NCI-H2081 treated with DMSO at 0.1 percent for 48 hours (cell line): ENCODE results near the gene PPP1R13B.
"Not testable (repeated sequence)": the region's sequence is repeated elsewhere in the genome, so short reads cannot be mapped to it uniquely, and the experiment has no call there.

ENCODE experiments used
- DNase-seq: peaks from one replicate; lab custom pipeline; 2025; lab: John Stamatoyannopoulos, UW

The PPP1R13B gene

DNA sequence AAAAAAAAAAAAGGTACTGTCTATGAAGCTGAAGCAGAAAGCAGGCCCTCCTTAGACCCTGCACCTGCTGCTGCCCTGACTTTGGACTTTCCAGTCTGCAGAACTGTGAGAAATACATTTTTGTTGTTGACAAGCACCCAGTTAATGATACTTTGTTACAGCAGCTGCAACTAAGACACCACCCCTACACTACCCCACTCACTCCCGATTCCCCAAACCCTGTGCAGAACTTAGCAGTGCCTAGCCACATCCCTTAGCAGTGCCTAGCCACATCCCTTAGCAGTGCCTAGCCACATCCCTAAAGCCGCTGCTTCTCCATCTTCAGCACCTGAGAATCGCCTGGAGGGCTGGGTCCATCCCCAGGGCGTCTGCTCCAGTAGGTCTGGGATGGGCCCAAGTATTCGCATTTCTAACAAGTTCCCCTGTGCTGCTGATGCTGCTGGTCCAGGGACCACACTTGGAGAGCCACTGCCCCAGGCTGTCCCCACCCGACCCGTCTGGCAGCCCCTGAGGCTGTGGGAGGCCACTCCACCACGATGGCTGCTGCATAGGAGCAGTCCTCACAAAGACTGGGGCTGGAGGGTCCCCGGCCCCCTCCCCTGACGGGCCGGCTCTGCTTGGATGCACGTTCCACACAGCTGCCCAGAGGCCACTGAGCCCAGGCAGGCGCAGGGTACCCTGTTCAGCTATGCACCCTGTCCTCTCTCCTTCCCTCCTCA lies 10.8 kb upstream of the PPP1R13B start:
- DNase-seq = no peak

- no peak for DNase-seq
Observed at GRCh38 chr14:103857256-103857655, 9.9 kb upstream of the PPP1R13B start.

DNA sequence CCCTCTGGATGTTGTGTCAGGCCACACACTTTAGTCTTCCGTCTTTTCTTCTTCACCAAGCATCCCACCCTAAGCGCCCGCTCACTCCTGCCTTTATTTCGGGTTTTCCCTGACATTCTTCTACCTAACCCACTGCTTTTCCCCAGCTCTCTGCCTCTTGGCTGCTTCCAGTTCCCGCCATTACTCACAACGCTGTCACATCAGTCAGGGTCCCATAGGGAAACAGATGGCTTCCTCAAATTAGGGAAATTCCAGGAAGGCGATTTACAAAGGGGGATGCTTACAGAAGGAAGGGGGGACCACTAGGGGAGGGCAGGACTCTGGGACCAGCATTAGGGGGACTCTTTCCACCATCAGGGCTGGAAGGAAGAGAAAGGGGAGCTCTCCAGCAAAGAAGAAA lies 9.2 kb upstream of the PPP1R13B start:
- no peak for DNase-seq

DNA sequence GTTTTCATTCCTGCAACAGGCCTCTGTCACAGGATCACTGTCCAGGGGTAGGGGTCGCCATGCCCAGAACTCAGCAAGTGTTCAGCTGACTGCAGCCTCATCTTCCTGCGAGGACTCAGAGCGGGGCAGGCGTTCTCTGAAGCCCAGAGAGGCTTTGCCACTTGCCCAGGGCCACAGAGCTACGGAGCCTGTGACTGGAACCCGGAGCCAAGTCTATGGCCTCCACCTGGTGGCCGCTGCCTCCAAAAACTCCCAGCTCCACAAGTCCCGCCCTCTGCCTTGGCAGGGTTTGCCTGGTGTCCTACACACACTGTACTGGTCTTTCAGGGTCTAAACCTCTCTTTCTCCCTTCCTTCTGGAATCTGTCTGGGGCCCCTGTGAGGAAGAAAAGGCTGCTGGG lies 8.7 kb upstream of the PPP1R13B start:
- no peak for DNase-seq

- no peak for DNase-seq
Observed at GRCh38 chr14:103855734-103856095, 8.3 kb upstream of the PPP1R13B start.

- no peak for DNase-seq
Observed at GRCh38 chr14:103854822-103855733, 7.7 kb upstream of the PPP1R13B start.

DNA sequence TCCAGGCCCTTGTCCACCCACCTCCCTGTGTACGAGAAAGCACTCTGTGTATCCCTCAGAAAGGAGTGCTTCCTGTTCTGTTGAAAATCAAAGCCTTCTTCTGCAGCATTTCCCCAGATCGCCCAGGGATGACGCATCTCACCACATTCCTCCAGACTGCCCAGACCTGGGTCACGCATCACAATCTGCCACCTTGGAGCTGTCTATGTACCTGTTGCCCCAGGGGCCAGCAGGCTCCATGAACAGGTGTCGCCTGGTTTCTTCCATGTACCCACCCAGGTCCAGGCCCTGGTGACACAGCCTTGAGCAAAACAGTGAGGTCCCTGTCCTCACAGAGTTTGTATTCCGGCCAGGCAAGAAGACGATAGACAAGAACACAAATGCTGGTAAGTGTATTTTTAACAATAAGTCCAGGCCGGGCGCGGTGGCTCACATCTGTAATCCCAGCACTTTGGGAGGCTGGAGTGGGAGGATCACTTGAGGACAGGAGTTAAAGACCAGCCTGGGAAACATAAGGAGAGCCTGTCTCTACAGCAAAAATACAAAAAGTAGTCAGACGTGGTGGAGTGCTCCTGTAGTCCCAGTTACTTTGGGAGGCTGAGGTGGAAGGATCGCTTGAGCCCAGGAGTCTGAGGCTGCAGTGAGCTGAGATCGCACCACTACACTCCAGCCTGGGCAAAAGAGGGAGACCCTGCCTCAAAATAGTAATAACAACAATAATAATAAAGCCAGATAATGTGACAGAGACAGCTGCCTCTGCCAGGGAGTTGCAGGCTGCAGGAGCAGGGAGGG lies 6.8 kb upstream of the PPP1R13B start:
- DNase-seq = no peak

- DNase-seq = no peak
Observed at GRCh38 chr14:103849151-103849886, 1.9 kb upstream of the PPP1R13B start.

GRCh38 chr14:103848175-103849077 lies 1.1 kb upstream of the PPP1R13B start:
- no peak for DNase-seq

DNA sequence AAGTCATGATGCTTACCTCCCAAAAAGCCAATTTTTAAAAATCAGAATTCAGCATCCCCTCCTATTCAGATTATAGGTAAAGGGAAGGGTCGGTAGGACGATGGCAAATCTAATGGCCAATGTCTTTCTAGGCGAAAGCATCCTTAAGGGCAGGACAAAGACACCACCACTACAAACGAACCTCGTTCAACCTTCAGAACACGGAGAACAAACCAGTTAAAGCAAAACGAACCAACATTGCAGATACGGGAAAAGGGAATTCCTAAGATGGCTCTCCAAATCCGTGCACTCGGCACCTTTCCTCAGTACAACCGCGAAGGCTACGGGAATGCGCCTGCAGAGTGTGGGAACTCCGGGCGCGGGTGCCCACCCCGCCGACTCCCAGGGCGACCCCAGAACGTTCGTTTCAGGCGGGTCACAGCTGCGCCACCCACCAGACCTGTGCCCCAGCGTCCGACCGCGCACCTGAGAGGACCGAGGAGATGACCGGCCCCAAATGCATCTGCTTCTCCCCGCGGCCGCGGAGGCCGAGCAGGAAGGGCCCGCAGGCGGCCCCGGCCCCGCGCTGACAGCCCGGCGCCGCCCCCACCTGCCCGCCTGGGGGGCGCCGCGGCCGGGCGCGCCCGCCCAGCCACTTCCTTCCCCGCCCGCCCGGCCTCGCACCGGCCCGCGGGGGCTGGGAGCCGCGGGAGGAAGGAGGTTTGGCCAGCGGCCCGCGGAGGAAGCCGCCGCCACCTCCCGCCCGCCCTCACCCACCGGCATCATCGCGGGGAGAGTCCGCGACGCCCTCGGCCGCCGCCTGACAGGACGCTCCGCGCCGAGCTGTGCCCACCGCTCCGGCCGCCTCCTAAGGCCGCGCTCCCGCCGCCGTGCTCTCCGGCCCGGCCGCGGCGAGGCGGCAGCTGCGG lies 578 bp downstream of the PPP1R13B start:
- DNase-seq = no peak

DNA sequence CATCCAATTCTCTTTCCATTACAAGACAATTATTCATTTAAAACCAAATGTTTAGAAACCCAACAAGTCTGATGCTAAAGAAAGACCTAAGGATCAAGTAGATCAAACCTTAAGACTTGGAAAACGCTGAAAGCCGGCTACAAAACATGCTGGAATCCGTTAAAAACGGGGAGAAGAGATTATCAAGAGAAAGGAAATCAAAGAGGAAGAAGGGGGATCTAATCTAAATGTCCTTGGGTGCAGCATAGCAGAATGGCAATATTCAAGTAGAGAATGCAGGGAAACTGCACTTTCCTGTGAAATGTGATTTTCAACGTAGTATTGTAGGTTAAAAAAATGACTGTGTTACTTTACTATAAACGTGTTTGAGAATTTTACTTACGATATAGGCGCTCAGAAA lies 1.3 kb downstream of the PPP1R13B start:
- no peak for DNase-seq

GRCh38 chr14:103845327-103845726 lies 2.0 kb downstream of the PPP1R13B start:
- DNase-seq = no peak

DNA sequence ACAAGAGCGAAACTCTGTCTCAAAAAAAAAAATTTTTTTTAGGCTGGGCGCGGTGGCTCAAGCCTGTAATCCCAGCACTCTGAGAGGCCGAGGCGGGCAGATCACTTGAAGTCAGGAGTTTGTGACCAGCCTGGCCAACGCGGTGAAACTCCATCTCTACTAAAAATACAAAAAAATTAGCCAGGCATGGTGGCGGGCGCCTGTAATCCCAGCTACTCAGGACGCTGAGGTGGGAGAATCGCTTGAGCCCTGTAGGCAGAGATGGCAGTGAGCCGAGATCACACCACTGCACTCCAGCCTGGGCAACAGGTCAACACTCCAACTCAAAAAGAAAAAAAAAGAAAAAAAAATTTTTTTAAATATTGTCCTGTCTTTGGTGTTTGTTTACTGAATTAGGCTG lies 6.1 kb downstream of the PPP1R13B start:
- DNase-seq = not testable (repeated sequence)

- no peak for DNase-seq
Observed at GRCh38 chr14:103840014-103840413, 7.4 kb downstream of the PPP1R13B start.

DNA sequence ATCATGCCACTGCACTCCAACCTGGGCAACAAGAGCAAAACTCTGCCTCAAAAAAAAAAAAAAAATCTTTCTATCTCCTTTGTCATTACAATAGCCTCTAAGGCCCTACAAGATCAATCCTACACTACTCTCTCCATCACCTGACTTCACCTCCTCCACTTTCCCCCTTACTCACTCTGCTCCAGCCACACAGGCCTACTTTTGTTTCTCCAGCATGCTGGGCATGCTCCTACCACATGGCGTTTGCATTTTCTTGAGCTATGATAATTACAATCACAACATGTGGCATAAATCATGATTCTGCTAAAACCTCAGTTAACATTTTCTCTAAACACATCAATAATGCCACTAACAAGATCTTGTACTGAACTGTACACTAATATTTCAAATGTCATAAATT lies 7.8 kb downstream of the PPP1R13B start:
- no peak for DNase-seq

DNA sequence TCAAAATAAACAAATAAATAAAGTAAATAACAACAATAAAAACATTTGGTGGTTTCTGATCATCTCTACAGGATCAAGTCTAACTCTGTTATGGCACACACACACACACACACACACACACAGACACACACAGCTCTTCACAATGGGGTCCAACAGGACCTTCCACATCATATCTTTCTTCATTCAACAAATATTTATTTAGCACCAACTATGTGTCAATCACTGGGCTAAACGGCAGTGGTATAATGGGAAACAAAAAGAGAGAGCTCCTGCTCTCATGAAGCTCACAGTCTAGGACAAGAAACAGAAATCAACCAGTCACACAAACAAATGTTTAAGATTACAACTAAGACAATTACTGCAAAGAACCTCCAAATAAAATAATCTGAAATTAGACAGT lies 9.3 kb downstream of the PPP1R13B start:
- no peak for DNase-seq

DNA sequence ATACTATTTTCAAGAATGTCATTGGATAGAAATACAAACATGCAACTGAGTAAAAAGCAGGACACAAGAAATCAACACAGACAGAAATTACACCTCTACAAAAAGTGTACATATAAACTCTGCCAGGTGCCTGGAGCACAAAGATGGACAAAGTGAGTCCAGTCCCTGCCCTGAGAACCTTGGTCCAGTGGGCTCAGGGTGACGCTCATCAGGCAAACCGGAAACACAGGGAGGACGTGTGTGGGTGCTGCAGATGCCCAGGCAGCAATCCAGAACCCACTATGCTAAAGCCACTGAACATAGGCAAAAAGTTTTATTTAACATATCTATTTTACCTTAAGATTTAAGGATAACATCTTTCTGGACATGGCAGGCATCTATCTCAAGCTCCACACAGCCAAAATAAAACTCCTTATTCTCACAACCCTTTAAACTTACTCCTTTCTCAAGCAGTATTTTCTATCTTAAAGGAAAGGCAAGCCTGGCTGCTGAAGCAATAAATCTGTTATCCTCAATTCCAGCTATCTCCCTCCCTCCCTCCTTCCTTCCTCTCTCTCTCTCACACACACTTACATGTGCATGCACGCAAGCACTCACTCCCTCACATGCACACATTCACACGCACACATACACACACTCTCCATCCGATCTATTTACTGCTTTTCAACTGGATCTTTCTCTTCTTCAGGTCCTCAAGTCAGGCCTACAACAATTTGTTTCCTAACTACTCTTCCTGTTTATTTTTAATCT lies 10.2 kb downstream of the PPP1R13B start:
- DNase-seq = no peak

GRCh38 chr14:103834956-103835355 lies 12.4 kb downstream of the PPP1R13B start:
- DNase-seq = no peak

DNA sequence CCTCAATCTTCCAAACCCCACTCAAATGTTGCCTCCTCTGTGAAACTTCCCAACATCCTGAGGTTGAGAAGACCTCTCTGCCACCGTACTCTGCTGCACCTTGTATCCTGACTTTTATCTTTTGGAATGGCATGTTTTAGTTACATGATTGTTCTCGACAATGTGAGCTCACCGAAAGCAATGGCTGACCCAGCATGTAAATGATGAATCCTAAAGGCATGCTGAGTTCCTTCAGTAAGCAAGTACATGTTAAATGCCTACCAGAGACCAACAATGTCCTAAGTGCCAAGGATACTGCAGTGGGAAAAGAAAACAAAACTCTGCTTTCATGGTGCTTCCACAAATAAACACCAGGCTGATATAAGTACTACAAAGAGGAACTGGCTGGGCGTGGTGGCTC lies 13.7 kb downstream of the PPP1R13B start:
- no peak for DNase-seq
